Upper lobe of left lung (tissue), 4 donors: ENCODE results near the gene RAMP3.

ENCODE experiments used
- EP300 ChIP-seq, 4 donors: sonication (generic); formaldehyde crosslinking; IDR thresholded peaks; one replicate each; pipeline ENCODE4 v1.5.1; 2017; ENCODE audit warnings: antibody characterized with exemption in 4 of 4, control low read depth in 2 of 4
- POLR2A ChIP-seq, 4 donors: fragments of 450-650 bp; IDR thresholded peaks; one replicate each; pipeline ENCODE4 v1.5.1; 2016 to 2017; ENCODE audit warnings: antibody characterized with exemption in 4 of 4, mild to moderate bottlenecking in 2 of 4
- POLR2AphosphoS5 ChIP-seq, 2 donors: sonication (generic); formaldehyde crosslinking; IDR thresholded peaks; one replicate each; pipeline ENCODE4 v1.5.1; 2017; ENCODE audit warnings: antibody characterized with exemption in 2 of 2
- TF ChIP-seq, protein P1 (sequence below), 6 experiments: fragments of 450-650 bp in 4 of 6; fragments of 200-600 bp in 2 of 6; sonication (generic) in 2 of 6; IDR thresholded peaks; one replicate each; pipeline ENCODE4 v1.5.1; 2016 to 2019; ENCODE audit warnings: antibody characterized with exemption in 6 of 6

DNA sequence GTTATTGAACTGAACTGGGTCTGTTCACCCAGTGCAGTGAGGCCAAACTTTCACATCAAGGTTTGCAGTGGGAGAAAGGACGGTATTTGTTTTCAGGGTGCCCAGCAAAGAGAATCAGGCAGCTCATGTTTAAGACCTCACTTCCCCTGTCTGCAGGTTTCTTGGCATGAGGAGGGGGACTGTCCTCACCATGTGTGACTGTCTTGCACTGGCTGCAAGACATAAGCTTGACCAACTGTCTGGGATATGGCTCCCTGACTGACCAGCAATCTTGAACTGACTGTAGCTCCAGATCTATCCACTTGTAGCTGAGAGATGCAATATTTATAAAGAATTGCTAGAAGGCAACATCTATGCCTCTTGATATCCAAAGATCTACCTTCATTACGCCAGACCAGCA, 39.9 kb downstream of the RAMP3 start:
- TF ChIP-seq, protein P1, sequence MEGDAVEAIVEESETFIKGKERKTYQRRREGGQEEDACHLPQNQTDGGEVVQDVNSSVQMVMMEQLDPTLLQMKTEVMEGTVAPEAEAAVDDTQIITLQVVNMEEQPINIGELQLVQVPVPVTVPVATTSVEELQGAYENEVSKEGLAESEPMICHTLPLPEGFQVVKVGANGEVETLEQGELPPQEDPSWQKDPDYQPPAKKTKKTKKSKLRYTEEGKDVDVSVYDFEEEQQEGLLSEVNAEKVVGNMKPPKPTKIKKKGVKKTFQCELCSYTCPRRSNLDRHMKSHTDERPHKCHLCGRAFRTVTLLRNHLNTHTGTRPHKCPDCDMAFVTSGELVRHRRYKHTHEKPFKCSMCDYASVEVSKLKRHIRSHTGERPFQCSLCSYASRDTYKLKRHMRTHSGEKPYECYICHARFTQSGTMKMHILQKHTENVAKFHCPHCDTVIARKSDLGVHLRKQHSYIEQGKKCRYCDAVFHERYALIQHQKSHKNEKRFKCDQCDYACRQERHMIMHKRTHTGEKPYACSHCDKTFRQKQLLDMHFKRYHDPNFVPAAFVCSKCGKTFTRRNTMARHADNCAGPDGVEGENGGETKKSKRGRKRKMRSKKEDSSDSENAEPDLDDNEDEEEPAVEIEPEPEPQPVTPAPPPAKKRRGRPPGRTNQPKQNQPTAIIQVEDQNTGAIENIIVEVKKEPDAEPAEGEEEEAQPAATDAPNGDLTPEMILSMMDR (IDR thresholded peaks at IDR 0.05), result no peak
- TF ChIP-seq POLR2A (IDR thresholded peaks at IDR 0.05), result no peak
- no peak for TF ChIP-seq POLR2AphosphoS5 (IDR thresholded peaks at IDR 0.05)
- no peak for TF ChIP-seq EP300 (IDR thresholded peaks at IDR 0.05)
